NCI-H1417 treated with DMSO at 0.1 percent for 48 hours (cell line): ENCODE measurements around the gene PRUNE1.
A peak's percentile ranks its signal among the peaks of the same experiment; 100 is the strongest.

Experiments used
- DNase-seq: peaks from one replicate; lab custom pipeline; 2025; lab: John Stamatoyannopoulos, UW

The PRUNE1 gene

GRCh38 chr1:151050051-151050688, 41.9 kb downstream of the PRUNE1 start:
- no peak for DNase-seq

- no peak for DNase-seq
Measured at GRCh38 chr1:151051356-151052009, 43.2 kb downstream of the PRUNE1 start.

- DNase-seq: no peak
Measured at GRCh38 chr1:151054971-151055547, 46.8 kb downstream of the PRUNE1 start.

DNA sequence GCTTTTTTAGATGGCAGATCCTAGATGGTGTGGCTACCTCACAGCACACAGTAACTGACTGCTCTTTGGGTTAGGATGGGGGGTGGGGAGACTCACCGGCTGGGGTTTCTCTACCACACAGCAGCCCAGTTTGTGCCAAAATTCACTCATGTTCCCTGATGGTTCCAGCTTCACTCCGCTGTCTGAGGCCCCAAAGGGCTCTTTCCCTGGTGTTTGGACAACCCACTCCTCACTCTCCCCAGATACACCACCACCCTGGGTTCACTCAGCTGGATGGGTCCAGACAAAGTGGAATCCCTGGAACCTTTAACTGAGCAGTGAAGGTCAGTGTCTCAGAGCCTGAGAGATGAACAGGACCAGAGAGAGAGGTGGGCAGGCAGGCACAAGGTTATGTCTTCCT, 47.3 kb downstream of the PRUNE1 start:
- DNase-seq: no peak

- DNase-seq: no peak
Measured at GRCh38 chr1:151056149-151056548, 47.9 kb downstream of the PRUNE1 start.

GRCh38 chr1:151058692-151059091, 50.4 kb downstream of the PRUNE1 start:
- DNase-seq: no peak

- DNase-seq: no peak
Measured at GRCh38 chr1:151059109-151060006, 51.1 kb downstream of the PRUNE1 start, which contains the start of gene CDC42SE1. CDC42SE1 (minus strand) TSS chr1:151059622; CDS start chr1:151055730, 3,892 bp downstream.

GRCh38 chr1:151060007-151060656, 51.9 kb downstream of the PRUNE1 start, which contains the start of gene MLLT11:
MLLT11 (plus strand) TSS chr1:151060397; CDS start chr1:151067225, 6,828 bp downstream.
- DNase-seq: peak; percentile 22

GRCh38 chr1:151060657-151061421, 52.6 kb downstream of the PRUNE1 start:
- DNase-seq: no peak

DNA sequence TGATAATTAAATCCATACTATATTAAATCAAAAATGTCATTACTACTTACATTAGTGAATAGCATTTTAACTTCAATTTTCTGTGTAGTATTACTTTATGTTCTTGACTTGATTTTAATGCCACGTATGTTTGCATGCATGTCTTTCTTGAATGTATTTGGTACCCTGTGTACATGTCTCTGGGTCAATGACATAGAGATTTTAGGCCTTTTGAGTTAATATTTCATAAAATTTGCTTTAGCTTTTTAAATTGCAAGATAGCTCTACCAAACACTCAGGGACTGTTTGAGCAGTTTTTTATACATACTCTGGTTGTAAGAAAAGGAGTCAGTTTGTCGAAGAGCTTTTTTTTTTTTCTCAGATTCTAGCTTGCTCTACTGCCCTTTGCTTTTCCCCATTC, 53.5 kb downstream of the PRUNE1 start:
- no peak for DNase-seq

GRCh38 chr1:151062741-151063371, 54.6 kb downstream of the PRUNE1 start:
- no peak for DNase-seq

- DNase-seq: no peak
Measured at GRCh38 chr1:151065089-151065645, 56.9 kb downstream of the PRUNE1 start.

- no peak for DNase-seq
Measured at GRCh38 chr1:151067185-151067584, 58.9 kb downstream of the PRUNE1 start.

DNA sequence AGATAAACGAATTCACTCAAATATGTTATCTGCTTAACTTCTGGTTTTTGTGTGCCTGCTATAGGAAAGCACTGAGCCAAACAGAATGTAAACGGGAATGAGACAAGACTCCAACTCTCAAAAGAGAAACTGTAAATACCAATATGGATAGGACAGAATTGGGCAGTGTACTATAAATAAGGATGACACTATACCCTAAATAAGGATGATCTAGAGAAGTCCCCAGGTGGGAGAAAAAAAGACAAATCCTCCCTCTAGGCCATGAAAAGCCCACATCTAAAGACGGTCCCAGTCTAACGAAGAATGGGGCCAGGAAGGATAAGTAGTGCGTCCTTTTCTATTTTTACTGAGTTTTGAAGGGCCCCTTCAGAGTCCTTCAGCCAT, 60.8 kb downstream of the PRUNE1 start:
- DNase-seq: no peak

DNA sequence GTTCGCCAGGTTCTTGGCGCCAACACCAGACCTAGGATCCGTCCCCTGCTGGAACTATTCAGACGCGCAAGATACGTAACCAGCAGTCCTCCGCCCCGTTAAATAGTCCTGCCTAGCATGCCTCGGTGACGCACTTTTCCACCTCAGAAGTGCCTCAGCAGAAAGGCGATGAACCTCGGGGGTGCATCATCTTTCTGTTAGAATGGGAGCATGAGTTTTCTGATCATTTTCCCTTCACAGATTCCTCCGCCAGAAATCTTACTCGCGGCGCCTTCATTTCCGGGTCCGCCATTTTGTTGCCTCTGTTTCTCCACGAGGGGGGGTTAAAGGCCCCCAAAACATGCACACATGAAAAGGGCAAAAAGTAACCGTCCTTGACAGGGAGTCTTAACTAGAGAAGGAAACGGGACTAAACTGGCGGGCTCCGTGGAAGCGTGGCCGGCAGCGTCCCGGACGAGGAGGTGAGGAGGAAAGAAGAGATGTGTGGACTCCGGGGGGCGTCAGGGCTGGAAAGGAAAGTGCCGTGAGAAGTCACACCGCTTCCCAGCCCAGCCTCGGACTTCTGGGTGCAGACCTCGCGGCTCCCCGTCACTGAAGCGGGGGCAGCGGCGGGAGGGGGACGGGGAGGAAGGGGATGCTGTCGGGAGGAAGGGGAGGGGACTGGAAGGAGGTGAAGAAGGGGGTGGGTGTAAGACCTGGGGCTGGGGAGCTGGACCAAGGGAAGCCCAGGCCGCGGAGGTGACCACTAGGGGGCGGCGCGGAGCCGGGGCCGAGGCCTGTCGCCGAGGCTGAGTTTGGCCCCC, 62.4 kb downstream of the PRUNE1 start, which contains the start of gene GABPB2:
GABPB2 (plus strand) TSS at position 288 of the 803 bp plus-strand sequence. CDS start 17,429 bp downstream, outside the sequence.
- no peak for DNase-seq

DNA sequence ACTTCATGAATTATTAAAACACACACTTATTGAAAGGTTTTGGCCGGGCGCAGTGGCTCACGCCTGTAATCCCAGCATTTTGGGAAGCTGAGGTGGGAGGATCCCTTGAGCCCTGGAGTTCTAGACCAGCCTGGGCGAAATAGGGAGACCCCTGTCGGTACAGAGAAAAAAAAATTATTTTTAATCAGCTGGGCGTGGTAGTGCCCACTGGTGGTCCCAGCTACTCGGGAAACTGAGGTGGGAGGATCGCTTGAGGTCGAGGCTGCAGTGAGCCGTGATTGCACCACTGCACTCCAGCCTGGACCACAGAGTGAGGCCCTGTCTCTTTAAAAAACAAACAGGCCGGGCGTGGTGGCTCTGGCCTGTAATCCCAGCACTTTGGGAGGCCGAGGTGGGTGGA, 64.0 kb downstream of the PRUNE1 start:
- DNase-seq: no peak
